IPS-18c (cell line): Measurements from ENCODE around the gene LHFPL3.
"Not testable (repeated sequence)": the region's sequence is repeated elsewhere in the genome, so short reads cannot be mapped to it uniquely, and the experiment has no call there.

Source experiments
- H3K4me3 ChIP-seq: 2 replicates; pipeline ENCODE4 v1.7.0; 2013; ENCODE audit warnings: low read depth, mild to moderate bottlenecking, low read length, moderate library complexity; ENCODE audit not compliant: insufficient read depth
- H3K9me3 ChIP-seq: one replicate; pipeline ENCODE4 v1.6.1; 2013; ENCODE audit warnings: mild to moderate bottlenecking, low read length, moderate library complexity; ENCODE audit not compliant: control insufficient read depth, insufficient read depth

LHFPL3 gene

GRCh38 chr7:104902183-104902582 is 573.8 kb downstream of the LHFPL3 start:
- Histone ChIP-seq H3K9me3 (no peaks in the 10 kb centered on the region), H3K4me3 (no peak overlapping the region)

DNA sequence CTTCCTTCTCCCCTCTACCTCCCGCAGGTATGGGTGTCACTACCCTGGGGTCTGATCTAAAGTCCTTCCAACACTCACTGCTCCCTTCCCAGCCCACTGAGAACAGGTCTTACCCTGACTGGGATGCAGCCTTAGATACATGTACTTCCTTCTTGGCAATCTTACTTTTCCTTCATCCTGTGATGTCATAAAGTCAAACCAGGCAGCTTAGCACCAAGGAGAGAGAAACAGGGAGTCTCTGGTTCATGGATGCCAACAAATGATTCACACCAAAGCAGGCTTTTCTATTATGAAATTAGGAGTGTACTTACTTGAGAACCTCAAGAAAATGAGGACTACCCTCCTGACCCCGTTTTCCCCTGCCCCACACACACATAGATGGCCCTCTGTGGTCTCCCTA is 574.6 kb downstream of the LHFPL3 start:
- no peaks in the 10 kb centered on the region for H3K9me3 ChIP-seq
- no peak overlapping the region for H3K4me3 ChIP-seq

GRCh38 chr7:104903846-104904245 is 575.4 kb downstream of the LHFPL3 start:
- Histone ChIP-seq H3K4me3 (no peak overlapping the region), H3K9me3 (no peaks in the 10 kb centered on the region)

GRCh38 chr7:104906032-104906431 is 577.6 kb downstream of the LHFPL3 start:
- H3K4me3 ChIP-seq: no peak overlapping the region
- H3K9me3 ChIP-seq: no peaks in the 10 kb centered on the region

GRCh38 chr7:104906556-104906955 is 578.2 kb downstream of the LHFPL3 start:
- Histone ChIP-seq H3K9me3 (no peaks in the 10 kb centered on the region), H3K4me3 (no peak overlapping the region)

- no peak overlapping the region for H3K4me3 ChIP-seq
- no peaks in the 10 kb centered on the region for H3K9me3 ChIP-seq
These were observed 580.2 kb downstream of the LHFPL3 start for GRCh38 chr7:104908636-104909035.

DNA sequence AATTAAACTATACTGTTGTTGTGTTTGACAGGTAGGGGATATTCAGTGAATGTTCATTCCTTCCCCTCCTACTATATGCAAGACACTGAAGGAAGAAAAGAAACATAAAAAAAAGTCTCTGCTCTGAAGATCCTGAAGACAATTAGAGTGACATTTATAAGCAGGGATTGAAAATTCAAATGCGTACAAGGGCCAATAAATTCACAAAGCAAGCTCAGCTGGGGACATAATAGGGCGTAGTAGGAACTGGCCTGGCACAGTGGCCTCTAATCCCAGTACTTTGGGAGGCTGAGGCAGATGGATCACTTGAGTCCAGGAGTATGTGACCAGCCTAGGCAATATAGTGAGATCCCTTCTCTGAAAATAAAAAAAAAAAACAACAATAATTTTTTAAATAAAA is 580.7 kb downstream of the LHFPL3 start:
- Histone ChIP-seq H3K4me3 (no peak overlapping the region), H3K9me3 (no peaks in the 10 kb centered on the region)

- Histone ChIP-seq H3K4me3 (no peak overlapping the region), H3K9me3 (no peaks in the 10 kb centered on the region)
These were observed 586.0 kb downstream of the LHFPL3 start for GRCh38 chr7:104914421-104914820.

DNA sequence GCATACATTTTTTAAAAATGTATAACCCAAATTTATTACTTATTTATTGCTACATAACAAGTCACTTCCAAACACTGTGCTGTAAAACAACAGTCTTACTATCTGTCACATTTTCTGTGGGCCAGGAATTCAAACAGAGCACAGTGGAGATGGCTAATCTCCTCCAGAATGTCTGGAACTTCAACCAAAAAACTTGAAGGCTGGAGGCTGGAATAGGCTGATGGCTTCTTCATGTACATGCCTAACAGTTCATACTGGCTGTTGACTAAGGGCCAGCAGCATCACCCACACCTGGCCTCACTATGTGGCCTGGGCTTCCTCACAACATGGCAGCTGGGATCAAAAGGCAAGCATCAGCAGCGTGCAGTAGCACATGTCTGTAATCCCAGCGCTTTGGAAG is 593.2 kb downstream of the LHFPL3 start:
- Histone ChIP-seq H3K4me3 (no peak overlapping the region), H3K9me3 (no peaks in the 10 kb centered on the region)

GRCh38 chr7:104922182-104923009 is 594.0 kb downstream of the LHFPL3 start:
- Histone ChIP-seq H3K9me3 (no peaks in the 10 kb centered on the region), H3K4me3 (no peak overlapping the region)

GRCh38 chr7:104923010-104923421 is 594.6 kb downstream of the LHFPL3 start:
- Histone ChIP-seq H3K9me3 (no peaks in the 10 kb centered on the region), H3K4me3 (no peak overlapping the region)

GRCh38 chr7:104926189-104926588 is 597.8 kb downstream of the LHFPL3 start:
- H3K4me3 ChIP-seq: not testable (repeated sequence)

GRCh38 chr7:104926601-104927041 is 598.2 kb downstream of the LHFPL3 start:
- Histone ChIP-seq H3K4me3 (no peak overlapping the region), H3K9me3 (no peaks in the 10 kb centered on the region)

More at GRCh38 chr7:104926189-104926588, 597.8 kb downstream of the LHFPL3 start:
- H3K9me3 ChIP-seq: not testable (repeated sequence)

GRCh38 chr7:104927055-104927454 is 598.7 kb downstream of the LHFPL3 start:
- Histone ChIP-seq H3K4me3 (no peak overlapping the region), H3K9me3 (no peaks in the 10 kb centered on the region)

- Histone ChIP-seq H3K9me3 (no peaks in the 10 kb centered on the region), H3K4me3 (no peak overlapping the region)
These were observed 600.5 kb downstream of the LHFPL3 start for GRCh38 chr7:104928721-104929400.

GRCh38 chr7:104929921-104930320 is 601.5 kb downstream of the LHFPL3 start:
- Histone ChIP-seq H3K4me3 (no peak overlapping the region), H3K9me3 (no peaks in the 10 kb centered on the region)

- no peaks in the 10 kb centered on the region for H3K9me3 ChIP-seq
These were observed 602.9 kb downstream of the LHFPL3 start for GRCh38 chr7:104931181-104931781.

GRCh38 chr7:104933022-104933421 is 604.6 kb downstream of the LHFPL3 start:
- H3K4me3 ChIP-seq: no peak overlapping the region
- no peaks in the 10 kb centered on the region for H3K9me3 ChIP-seq

More at GRCh38 chr7:104931181-104931781, 602.9 kb downstream of the LHFPL3 start:
- no peak overlapping the region for H3K4me3 ChIP-seq
